Transverse colon (tissue), 3 donors: Measurements from ENCODE around the gene USP34.

Experiments
- EP300 ChIP-seq: sonication (generic); formaldehyde crosslinking; IDR thresholded peaks from one replicate; pipeline ENCODE4 v1.6.1; 2017; ENCODE audit warnings: antibody characterized with exemption, low read depth
- POLR2A ChIP-seq: fragments of 450-650 bp; IDR thresholded peaks from one replicate; pipeline ENCODE4 v1.6.1; 2016; ENCODE audit warnings: antibody characterized with exemption, mild to moderate bottlenecking, moderate library complexity
- TF ChIP-seq, protein P1 (sequence below), 5 experiments: fragments of 200-600 bp in 3 of 5; fragments of 450-650 bp in 2 of 5; sonication (generic) in 3 of 5; IDR thresholded peaks; 1 replicate in 2 of 5; 2 replicates in 3 of 5; pipeline ENCODE4 v1.5.1; 2016 to 2017; ENCODE audit warnings: antibody characterized with exemption in 5 of 5, inconsistent platforms in 3 of 5, mild to moderate bottlenecking in 2 of 5, moderate library complexity in 1 of 5

DNA sequence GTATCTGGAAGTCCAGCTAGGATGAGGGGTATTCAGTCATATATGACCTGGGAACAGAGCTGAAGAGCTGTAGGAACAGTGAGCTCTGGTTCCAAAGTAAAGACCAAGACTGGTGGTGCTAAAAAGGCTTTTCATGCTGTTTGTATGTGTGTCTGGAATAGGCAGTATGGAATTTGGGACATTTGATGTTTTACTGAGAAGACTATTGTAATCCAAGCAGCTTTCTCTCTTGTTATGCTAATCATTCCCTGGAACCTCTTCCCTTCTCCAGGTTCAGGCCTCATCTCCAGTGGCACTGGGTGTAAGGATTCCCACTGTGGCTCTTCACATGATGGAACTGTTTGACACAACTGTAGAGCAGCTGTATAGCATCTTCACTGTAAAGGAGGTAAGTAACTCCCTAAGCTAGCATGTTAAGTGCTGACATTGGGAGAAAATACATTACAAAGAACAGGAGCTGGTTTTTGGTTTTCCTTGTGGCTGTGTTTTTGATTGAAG is 285.6 kb downstream of the USP34 start:
- TF ChIP-seq, protein P1, sequence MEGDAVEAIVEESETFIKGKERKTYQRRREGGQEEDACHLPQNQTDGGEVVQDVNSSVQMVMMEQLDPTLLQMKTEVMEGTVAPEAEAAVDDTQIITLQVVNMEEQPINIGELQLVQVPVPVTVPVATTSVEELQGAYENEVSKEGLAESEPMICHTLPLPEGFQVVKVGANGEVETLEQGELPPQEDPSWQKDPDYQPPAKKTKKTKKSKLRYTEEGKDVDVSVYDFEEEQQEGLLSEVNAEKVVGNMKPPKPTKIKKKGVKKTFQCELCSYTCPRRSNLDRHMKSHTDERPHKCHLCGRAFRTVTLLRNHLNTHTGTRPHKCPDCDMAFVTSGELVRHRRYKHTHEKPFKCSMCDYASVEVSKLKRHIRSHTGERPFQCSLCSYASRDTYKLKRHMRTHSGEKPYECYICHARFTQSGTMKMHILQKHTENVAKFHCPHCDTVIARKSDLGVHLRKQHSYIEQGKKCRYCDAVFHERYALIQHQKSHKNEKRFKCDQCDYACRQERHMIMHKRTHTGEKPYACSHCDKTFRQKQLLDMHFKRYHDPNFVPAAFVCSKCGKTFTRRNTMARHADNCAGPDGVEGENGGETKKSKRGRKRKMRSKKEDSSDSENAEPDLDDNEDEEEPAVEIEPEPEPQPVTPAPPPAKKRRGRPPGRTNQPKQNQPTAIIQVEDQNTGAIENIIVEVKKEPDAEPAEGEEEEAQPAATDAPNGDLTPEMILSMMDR (IDR thresholded peaks at IDR 0.05), result no peak
- TF ChIP-seq EP300 (no peak), POLR2A (no peak)
